NT2/D1 (cell line): ENCODE data around the gene PEX5L.

Experiments
- SUZ12 ChIP-seq: IDR thresholded peaks from 2 replicates; pipeline ENCODE4 v1.6.1; 2011; ENCODE audit not compliant: insufficient read length, insufficient read depth; ENCODE audit errors: extremely low read depth
- ZNF274 ChIP-seq: IDR thresholded peaks from 2 replicates; pipeline ENCODE4 v1.6.1; 2011; ENCODE audit warnings: mild to moderate bottlenecking, low read depth, low read length

GRCh38 chr3:179991883-179992282 lies 44.9 kb downstream of the PEX5L start:
- TF ChIP-seq ZNF274 (no peak), SUZ12 (no peak)
